ENCODE measurements around the gene PTPRS.
"Not testable (repeated sequence)": the region's sequence is repeated elsewhere in the genome, so short reads cannot be mapped to it uniquely, and the experiment has no call there.

PTPRS gene

GRCh38 chr19:5331790-5332189 lies 8.8 kb downstream of the PTPRS start:
- DNase-seq = no peak

GRCh38 chr19:5330307-5330720 lies 10.3 kb downstream of the PTPRS start:
- no peak for DNase-seq

- no peak for DNase-seq
Observed at GRCh38 chr19:5329141-5329540, 11.5 kb downstream of the PTPRS start.

GRCh38 chr19:5328407-5328806 lies 12.2 kb downstream of the PTPRS start:
- not testable (repeated sequence) for DNase-seq

- DNase-seq = no peak
Observed at GRCh38 chr19:5326986-5327623, 13.5 kb downstream of the PTPRS start.

GRCh38 chr19:5326545-5326944 lies 14.1 kb downstream of the PTPRS start:
- DNase-seq = no peak

GRCh38 chr19:5324947-5325346 lies 15.7 kb downstream of the PTPRS start:
- DNase-seq = no peak

- no peak for DNase-seq
Observed at GRCh38 chr19:5323475-5323811, 17.2 kb downstream of the PTPRS start.

GRCh38 chr19:5321851-5322681 lies 18.5 kb downstream of the PTPRS start:
- DNase-seq = no peak

GRCh38 chr19:5321066-5321642 lies 19.5 kb downstream of the PTPRS start:
- DNase-seq = no peak

- no peak for DNase-seq
Observed at GRCh38 chr19:5319516-5319915, 21.1 kb downstream of the PTPRS start.

- DNase-seq = no peak
Observed at GRCh38 chr19:5318306-5318705, 22.3 kb downstream of the PTPRS start.

GRCh38 chr19:5317321-5317720 lies 23.3 kb downstream of the PTPRS start:
- no peak for DNase-seq

- DNase-seq = no peak
Observed at GRCh38 chr19:5316138-5316537, 24.5 kb downstream of the PTPRS start.

- no peak for DNase-seq
Observed at GRCh38 chr19:5314907-5315298, 25.7 kb downstream of the PTPRS start.

GRCh38 chr19:5314012-5314906 lies 26.4 kb downstream of the PTPRS start:
- no peak for DNase-seq

GRCh38 chr19:5313307-5313706 lies 27.3 kb downstream of the PTPRS start:
- DNase-seq = no peak

GRCh38 chr19:5312058-5312457 lies 28.6 kb downstream of the PTPRS start:
- DNase-seq = no peak

- no peak for DNase-seq
Observed at GRCh38 chr19:5309438-5310204, 31.0 kb downstream of the PTPRS start.

GRCh38 chr19:5308451-5309437 lies 31.9 kb downstream of the PTPRS start:
- DNase-seq = no peak

GRCh38 chr19:5307655-5308054 lies 33.0 kb downstream of the PTPRS start:
- DNase-seq = no peak

All from stimulated activated CD4-positive, alpha-beta T cell treated with anti-CD3 and anti-CD28 coated beads, Interleukin-12 subunit alpha, Interleukin-12 subunit beta, amount 100 ng/mL, for 4 hours (primary cell).